ENCODE data around the gene OR5F1. TPM values are rescaled to one million over a fixed set of nuclear protein-coding genes. Genes with fewer than 3 reads are reported as not detected.

The OR5F1 gene
- polyA plus RNA-seq, 1 donor (not counting 4 experiments of a cell fraction or from before 2014, with no cell fraction given) = not detected

GRCh38 chr11:55956521-55956920 lies 37.9 kb downstream of the OR5F1 start:
- no peak for TF ChIP-seq CTCF (optimal IDR thresholded peaks at IDR 0.05 in 1 of 3, IDR thresholded peaks at IDR 0.05 in 1 of 3, conservative IDR thresholded peaks at IDR 0.05 in 1 of 3; ENCODE audit: extremely low read depth in 1 of 3, insufficient read depth in 2 of 3, low read length in 3 of 3)
- no peak for TF ChIP-seq EZH2 (IDR thresholded peaks at IDR 0.05; ENCODE audit: low read length)
- no peak overlapping the region for H3K4me3 ChIP-seq (ENCODE audit: control insufficient read depth in 2 of 3, extremely low read depth in 1 of 3, insufficient read depth in 2 of 3, low read depth in 1 of 3, low read length in 3 of 3)

GRCh38 chr11:55949330-55949729 lies 45.1 kb downstream of the OR5F1 start:
- H4K20me1 ChIP-seq (ENCODE audit: control insufficient read depth, extremely low read depth, insufficient read depth, low read length) = no peaks in the 10 kb centered on the region
- H3K27me3 ChIP-seq (ENCODE audit: control insufficient read depth, extremely low read depth, insufficient read depth, low read length) = no peaks in the 10 kb centered on the region
- dilution Hi-C loops (cut with MboI; ENCODE audit: extremely low pct_ligation_motif_present, low sequenced_read_pairs) = no loop called here
- DNase-seq (ENCODE audit: low read depth, low spot score) (no peak), FAIRE-seq (no peak)
- H3K4me1 ChIP-seq (ENCODE audit: control insufficient read depth, extremely low read depth, insufficient read depth, low read length) = no peaks in the 10 kb centered on the region
- H3K9me3 ChIP-seq (ENCODE audit: control insufficient read depth, low read depth, low read length) = no peaks in the 10 kb centered on the region
- no peak overlapping the region for H2AFZ ChIP-seq (ENCODE audit: control insufficient read depth, low read length)
- H3K36me3 ChIP-seq (ENCODE audit: control insufficient read depth in 2 of 2, extremely low read depth in 1 of 2, insufficient read depth in 2 of 2, low read length in 2 of 2) = no peaks in the 10 kb centered on the region
- H3K9ac ChIP-seq (ENCODE audit: control insufficient read depth, extremely low read depth, insufficient read depth, low read length) = no peak overlapping the region
- H3K4me2 ChIP-seq (ENCODE audit: control insufficient read depth, extremely low read depth, insufficient read depth, low read depth, low read length) = no peak overlapping the region
- H3K79me2 ChIP-seq (ENCODE audit: control insufficient read depth, insufficient read depth, low read length) = no peaks in the 10 kb centered on the region
- TF ChIP-seq CTCF (optimal IDR thresholded peaks at IDR 0.05 in 1 of 3, IDR thresholded peaks at IDR 0.05 in 1 of 3, conservative IDR thresholded peaks at IDR 0.05 in 1 of 3; ENCODE audit: extremely low read depth in 1 of 3, insufficient read depth in 2 of 3, low read length in 3 of 3) (no peak), EZH2 (IDR thresholded peaks at IDR 0.05; ENCODE audit: low read length) (no peak)
- no peaks in the 10 kb centered on the region for H3K9me1 ChIP-seq (ENCODE audit: control insufficient read depth, extremely low read depth, insufficient read depth, low read length)
- no peak overlapping the region for H3K27ac ChIP-seq (ENCODE audit: control insufficient read depth, insufficient read depth, low read length)
- no peak overlapping the region for H3K4me3 ChIP-seq (ENCODE audit: control insufficient read depth in 2 of 3, extremely low read depth in 1 of 3, insufficient read depth in 2 of 3, low read depth in 1 of 3, low read length in 3 of 3)

More at GRCh38 chr11:55956521-55956920, 37.9 kb downstream of the OR5F1 start:
- no peaks in the 10 kb centered on the region for H3K79me2 ChIP-seq (ENCODE audit: control insufficient read depth, insufficient read depth, low read length)
- H4K20me1 ChIP-seq (ENCODE audit: control insufficient read depth, extremely low read depth, insufficient read depth, low read length) = no peaks in the 10 kb centered on the region
- no peak overlapping the region for H3K27ac ChIP-seq (ENCODE audit: control insufficient read depth, insufficient read depth, low read length)
- no peak for FAIRE-seq
- no peaks in the 10 kb centered on the region for H3K4me1 ChIP-seq (ENCODE audit: control insufficient read depth, extremely low read depth, insufficient read depth, low read length)
- no peaks in the 10 kb centered on the region for H3K9me1 ChIP-seq (ENCODE audit: control insufficient read depth, extremely low read depth, insufficient read depth, low read length)
- no peak overlapping the region for H2AFZ ChIP-seq (ENCODE audit: control insufficient read depth, low read length)
- H3K9me3 ChIP-seq (ENCODE audit: control insufficient read depth, low read depth, low read length) = no peaks in the 10 kb centered on the region
- DNase-seq (ENCODE audit: low read depth, low spot score) = no peak
- no peaks in the 10 kb centered on the region for H3K36me3 ChIP-seq (ENCODE audit: control insufficient read depth in 2 of 2, extremely low read depth in 1 of 2, insufficient read depth in 2 of 2, low read length in 2 of 2)
- no peak overlapping the region for H3K9ac ChIP-seq (ENCODE audit: control insufficient read depth, extremely low read depth, insufficient read depth, low read length)
- H3K27me3 ChIP-seq (ENCODE audit: control insufficient read depth, extremely low read depth, insufficient read depth, low read length) = no peaks in the 10 kb centered on the region
- no peak overlapping the region for H3K4me2 ChIP-seq (ENCODE audit: control insufficient read depth, extremely low read depth, insufficient read depth, low read depth, low read length)
- dilution Hi-C loops (cut with MboI; ENCODE audit: extremely low pct_ligation_motif_present, low sequenced_read_pairs) = no loop called here

Other genes starting within 250 kb of the OR5F1 start
- not detected in 3 replicates for gene OR5D13, start 221.2 kb downstream of the OR5F1 start, polyA plus RNA-seq
- not detected in 3 replicates for gene OR5D14, start 199.1 kb downstream of the OR5F1 start, polyA plus RNA-seq
- gene OR5L1, start 183.3 kb downstream of the OR5F1 start, polyA plus RNA-seq = not detected in 3 replicates
- gene OR5D18, start 175.0 kb downstream of the OR5F1 start, polyA plus RNA-seq = not detected in 3 replicates
- not detected in 3 replicates for gene OR5L2, start 167.4 kb downstream of the OR5F1 start, polyA plus RNA-seq
- gene OR5D16, start 155.9 kb downstream of the OR5F1 start, polyA plus RNA-seq = not detected in 3 replicates
- gene TRIM51, start 111.3 kb downstream of the OR5F1 start, polyA plus RNA-seq = not detected in 3 replicates
- not detected in 3 replicates for gene OR5W2, start 80.0 kb downstream of the OR5F1 start, polyA plus RNA-seq
- not detected in 3 replicates for gene OR5I1, start 58.2 kb downstream of the OR5F1 start, polyA plus RNA-seq
- gene OR10AG1, start 24.7 kb downstream of the OR5F1 start, polyA plus RNA-seq = not detected in 3 replicates
- not detected in 3 replicates for gene OR5AS1, start 33.0 kb upstream of the OR5F1 start, polyA plus RNA-seq
- gene OR8I2, start 98.7 kb upstream of the OR5F1 start, polyA plus RNA-seq = not detected in 3 replicates
- gene OR8H2, start 109.1 kb upstream of the OR5F1 start, polyA plus RNA-seq = not detected in 3 replicates
- gene OR8H3, start 127.7 kb upstream of the OR5F1 start, polyA plus RNA-seq = not detected in 3 replicates
- not detected in 3 replicates for gene OR8J3, start 145.6 kb upstream of the OR5F1 start, polyA plus RNA-seq
- gene OR8K5, start 165.7 kb upstream of the OR5F1 start, polyA plus RNA-seq = not detected in 3 replicates
- gene OR5J2, start 182.0 kb upstream of the OR5F1 start, polyA plus RNA-seq = not detected in 3 replicates
- not detected in 3 replicates for gene OR5T2, start 239.6 kb upstream of the OR5F1 start, polyA plus RNA-seq

All from keratinocyte (primary cell).